GM18909 (cell line): ENCODE measurements around the gene SV2B.

ENCODE experiments used
- ATAC-seq: cut with Tn5 transposase; IDR thresholded peaks from one replicate; pipeline ENCODE4 v1.9.1; 2021; ENCODE audit warnings: mild to moderate bottlenecking; ENCODE audit not compliant: unreplicated experiment, poor library complexity

SV2B gene

DNA sequence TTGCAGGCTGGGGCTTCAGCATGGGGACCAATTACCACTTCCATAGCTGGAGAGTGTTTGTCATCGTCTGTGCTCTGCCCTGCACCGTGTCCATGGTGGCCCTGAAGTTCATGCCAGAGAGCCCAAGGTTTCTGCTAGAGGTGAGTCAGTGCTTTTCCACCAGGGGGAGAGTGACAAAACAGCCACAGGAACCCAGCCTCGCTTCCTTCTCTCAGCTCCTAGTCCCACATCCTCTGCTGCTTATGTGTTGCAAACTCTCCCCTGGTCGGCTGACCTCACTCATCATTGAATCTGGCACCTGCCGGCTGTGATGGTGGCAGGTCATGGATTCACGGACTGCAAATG, 158.3 kb downstream of the SV2B start:
- ATAC-seq, result no peak

DNA sequence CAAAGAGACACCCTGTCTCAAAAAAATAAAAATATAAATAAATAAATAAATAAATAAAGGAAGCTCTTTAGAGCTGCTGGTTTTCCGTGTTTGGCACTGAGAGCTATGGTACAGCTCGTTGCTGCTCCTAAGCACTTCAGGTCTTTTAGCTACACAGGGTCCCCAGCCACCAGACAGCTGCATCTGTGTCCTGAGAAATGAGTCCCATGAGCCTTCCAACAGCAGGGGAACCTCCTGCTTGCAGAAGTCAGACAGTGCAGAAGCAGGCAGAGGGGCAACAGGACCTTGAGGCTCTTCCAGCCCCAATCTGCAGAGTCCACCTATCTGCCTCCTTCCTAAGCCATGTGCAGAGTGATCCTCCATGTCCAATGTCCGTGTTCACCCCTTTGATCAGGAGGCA, 159.0 kb downstream of the SV2B start:
- ATAC-seq, result no peak

DNA sequence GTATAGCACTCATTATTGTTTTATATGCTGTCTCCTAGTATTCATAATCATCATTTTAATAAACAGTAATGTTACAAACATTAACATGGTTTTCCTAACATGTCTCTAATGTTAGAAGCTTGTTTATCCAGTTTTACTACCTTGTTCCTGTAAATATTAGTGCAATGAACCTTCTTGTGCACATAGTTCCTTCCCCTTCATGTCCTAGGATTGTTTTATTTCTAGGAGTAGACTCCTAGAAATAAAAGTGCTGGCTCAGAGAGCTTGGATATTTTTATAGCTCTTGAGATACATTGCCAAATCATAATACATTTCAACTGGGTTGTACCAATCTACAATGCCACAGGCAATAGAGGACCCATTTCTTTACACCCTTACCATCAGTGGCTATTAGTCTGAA, 161.3 kb downstream of the SV2B start:
- ATAC-seq, result no peak

DNA sequence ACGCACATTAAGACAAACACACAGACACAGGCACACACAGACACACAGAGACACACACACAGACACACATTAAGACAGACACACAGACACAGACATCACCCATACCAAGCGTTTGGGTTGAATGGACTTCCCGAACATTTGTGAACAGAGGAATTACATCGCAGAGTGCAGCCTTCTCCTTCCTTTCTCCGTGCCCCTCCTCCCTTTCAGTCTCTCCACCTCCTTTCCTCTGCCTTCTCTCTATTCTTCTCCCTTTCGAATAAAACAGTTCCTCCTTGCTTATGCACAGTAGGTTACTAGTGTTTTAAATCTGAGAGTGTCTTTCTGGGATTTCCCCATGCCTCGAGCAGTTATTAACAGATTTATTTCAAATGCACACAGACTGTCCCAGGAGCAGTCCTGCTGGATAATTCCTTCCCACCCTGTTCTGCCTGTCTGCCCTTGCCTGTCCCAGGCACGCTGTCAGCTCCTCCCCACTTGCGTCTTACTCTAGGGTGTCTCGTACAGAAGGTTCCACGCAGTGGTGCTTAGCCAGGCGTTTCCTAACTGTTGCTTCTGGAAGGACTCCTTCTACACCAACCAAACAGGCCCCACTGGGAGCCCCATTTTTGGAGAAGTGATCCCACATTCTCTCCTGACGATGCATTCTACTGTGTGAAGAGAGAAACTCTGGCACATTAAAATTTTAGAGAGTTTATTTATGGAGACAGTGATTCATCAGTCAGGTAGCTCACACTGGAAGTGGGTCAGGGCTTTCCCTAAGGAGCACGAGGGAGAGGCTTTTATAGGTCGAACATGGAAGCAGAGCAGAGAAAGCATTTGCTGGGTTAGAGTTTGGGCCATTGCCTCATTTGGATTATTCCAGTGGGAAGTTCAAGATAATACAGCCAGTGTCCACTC, 163.8 kb downstream of the SV2B start:
- ATAC-seq, result no peak

DNA sequence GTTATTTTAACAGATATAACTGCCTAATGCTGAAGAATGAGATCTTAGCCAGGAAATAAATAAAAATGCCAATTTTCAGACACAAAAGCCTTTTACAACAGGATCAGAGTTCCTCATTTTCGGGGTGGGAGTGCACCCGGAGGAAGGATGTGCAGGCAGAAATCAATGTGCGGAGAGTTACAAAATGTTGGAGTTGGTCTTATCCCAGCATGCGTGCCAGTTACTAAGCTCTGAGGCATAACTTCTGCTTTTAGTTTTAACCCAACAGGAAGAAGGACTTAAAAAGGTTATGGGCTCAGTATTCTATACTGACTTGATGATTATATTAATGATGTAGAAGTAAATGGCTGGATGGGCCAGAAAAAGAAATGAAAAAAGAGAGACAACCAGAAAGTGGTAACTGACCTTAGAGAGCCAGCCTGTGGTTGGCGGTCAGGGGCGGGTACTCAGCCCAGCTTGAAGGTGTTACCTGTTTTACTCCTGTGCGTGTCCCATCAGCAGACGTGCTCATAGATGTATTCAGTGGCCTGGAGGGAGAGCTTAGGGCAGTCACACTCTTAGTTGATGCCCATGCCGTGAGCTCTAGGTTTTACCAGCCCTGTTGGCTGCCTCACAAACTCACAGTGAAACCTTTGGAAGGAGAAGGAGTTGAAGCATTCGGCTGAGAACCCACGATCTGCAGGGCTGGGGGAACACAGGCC, 164.7 kb downstream of the SV2B start:
- no peak for ATAC-seq

DNA sequence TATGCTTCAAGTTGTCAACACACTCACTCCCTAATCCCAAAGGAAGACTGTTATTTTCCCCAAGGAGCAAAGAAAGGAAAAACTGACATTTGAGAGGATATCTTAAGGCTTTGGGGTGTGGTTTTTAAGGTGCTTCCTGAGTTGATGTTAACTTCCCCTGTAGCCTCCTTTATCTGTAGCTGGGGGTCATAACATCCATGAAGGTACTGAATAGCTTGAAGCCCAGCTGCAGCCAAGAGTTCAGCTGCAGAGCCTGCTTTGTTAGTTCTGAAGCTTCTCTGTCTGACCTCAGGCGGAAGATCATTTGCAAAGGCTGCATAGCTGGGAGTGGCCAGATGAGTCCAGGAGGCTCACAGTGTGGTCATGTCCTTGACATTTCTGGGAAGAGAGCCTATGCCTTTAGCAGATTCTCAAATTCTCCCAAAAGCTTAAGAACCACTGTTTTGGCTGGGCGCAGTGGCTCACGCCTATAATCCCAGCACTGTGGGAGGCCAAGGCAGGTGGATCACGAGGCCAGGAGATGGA, 165.4 kb downstream of the SV2B start:
- ATAC-seq, result no peak

DNA sequence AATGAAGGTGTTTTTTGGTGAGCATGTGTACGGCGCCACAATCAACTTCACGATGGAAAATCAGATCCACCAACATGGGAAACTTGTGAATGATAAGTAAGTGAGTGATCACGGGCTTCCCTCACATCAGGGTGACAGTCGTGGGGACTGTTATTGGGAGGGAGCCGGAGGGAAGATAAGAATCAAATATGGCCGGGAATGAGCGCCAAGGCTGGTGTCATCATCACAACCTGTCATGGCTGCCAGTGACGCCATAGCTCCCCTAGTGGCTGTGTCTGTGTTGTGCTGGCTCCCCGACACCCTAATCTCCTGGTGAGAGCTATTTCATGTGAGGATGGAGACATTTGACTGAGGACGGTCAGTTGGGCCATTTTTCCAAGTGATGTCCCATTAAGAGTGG, 168.5 kb downstream of the SV2B start:
- no peak for ATAC-seq

DNA sequence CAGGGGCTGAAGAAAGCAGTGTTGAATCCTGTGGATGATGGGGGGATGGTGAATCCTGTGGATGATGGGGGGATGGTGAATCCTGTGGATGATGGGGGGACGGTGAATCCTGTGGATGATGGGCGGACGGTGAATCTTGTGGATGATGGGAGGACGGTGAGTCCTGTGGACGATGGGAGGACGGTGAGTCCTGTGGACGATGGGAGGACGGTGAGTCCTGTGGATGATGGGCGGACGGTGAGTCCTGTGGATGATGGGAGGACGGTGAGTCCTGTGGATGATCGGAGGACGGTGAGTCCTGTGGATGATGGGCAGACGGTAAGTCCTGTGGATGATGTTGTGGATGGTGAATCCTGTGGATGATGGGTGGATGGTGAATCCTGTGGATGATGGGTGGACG, 170.7 kb downstream of the SV2B start:
- no peak for ATAC-seq

DNA sequence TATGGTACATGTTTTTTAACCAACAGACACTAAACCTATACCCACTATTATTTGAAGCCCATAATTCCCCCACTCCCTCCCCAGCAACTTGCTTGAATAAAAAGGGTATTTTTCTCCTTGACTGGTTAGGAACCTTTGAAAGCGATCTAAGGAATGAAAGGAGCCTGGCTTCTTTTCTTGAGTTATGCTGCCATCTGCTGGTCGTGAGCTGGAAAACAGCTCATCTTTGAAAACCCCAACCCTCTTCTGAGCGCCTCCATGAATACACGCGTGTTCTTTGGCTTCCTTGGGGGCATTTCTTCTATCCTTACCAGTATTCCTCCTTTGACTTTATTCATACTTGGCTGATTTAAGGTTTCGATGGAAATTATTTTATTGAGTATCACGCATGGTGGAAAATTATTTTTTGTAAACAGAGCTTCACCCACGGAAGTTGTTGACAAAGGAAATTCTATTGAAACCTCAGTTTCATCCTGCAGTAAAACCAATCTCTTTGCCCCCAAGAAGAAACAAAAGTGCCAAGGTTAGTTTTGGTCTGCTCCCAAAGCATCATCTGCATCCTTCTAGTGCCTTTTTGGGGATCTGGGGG, 171.6 kb downstream of the SV2B start:
- no peak for ATAC-seq

DNA sequence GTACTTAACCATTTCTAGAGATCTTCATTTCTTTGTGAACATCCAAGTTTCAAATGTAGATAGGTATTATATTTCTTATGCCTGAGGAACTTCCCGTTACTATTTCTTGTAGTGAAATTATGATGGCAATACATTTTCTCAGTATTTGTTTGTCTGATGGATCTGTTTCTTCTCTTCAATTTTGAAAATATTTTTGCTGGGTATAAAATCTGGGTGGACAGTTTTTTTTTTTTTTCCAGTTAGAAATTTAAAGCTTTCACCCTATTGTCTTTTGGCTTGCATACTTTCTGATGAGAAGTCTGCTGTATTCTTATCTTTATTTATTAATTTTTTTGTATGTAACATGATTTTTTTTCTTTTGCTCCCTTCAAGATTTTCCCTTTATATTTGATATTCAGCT, 175.8 kb downstream of the SV2B start:
- no peak for ATAC-seq

DNA sequence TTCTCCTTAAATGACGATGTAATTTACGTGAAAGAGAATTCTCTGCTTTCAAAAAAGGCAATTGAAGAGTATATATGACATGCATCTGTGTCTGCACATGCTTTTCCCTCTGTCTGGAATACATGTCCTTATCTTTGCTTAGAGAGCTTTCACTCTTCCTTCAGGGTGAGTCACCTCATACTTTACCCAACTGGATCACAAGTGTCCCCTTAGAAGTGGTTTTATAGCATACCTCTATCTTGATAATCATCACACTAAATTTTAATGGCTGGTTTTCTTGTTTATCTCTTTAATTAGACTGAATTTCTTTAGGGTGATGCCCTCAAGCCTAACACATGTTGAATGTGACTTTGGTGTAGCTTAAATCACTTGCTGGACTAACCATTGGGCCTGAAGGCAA, 178.9 kb downstream of the SV2B start:
- ATAC-seq, result no peak

DNA sequence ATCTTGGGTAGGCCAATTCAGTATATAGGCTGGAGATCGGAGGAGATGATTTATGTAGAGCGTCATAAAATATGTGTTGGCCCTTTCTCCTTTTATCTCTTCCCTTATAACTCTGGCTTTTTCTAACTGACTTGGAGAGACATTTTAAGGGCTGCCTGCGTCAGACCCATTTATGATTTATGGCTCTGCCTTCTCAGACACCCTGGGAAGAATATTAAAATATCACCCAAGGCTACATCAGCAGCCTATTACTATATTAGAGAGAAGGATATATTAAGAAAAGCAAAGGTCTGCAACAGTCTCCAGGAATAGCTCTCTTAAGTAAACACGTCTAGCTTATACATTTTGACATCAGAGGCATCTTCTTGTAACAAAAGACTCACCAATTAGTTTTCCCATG, 179.4 kb downstream of the SV2B start:
- ATAC-seq, result no peak

DNA sequence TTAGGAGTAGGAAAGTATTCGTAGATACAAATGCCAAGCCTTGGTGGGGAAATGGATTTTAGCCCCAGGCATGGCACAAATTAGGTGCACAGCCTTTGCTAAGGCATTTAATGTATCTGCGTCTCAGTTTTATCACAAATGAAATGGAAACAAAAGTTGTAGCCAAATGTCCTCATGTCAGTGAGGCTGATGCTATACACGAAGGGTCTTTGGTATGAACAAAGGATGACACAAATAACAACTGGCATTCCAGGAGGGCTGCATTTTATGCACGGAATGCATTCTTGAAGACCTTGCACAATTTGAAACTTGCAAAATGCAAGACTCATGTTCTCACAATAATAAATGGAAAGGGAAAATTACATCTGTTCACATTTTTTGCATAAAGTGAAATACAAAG, 181.9 kb downstream of the SV2B start:
- no peak for ATAC-seq

DNA sequence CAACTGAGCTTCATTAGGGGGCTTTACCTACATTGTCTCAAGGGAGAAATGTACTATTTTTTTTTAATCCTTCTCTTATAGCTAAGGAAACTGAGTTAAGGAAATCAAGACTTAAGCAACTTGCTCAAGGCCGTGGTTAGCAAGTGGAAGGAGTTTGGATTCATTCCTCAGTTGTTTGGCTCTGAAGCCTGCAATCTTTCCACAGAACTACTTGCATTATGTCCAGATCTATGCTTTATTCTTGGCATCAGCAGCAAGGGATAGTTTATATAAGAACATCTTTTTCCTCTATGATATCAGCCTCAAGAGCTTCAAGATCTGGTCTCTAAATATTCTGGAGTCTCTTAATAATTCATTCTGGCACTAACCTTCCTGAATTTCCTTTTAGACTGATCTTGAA, 182.4 kb downstream of the SV2B start:
- ATAC-seq, result no peak

DNA sequence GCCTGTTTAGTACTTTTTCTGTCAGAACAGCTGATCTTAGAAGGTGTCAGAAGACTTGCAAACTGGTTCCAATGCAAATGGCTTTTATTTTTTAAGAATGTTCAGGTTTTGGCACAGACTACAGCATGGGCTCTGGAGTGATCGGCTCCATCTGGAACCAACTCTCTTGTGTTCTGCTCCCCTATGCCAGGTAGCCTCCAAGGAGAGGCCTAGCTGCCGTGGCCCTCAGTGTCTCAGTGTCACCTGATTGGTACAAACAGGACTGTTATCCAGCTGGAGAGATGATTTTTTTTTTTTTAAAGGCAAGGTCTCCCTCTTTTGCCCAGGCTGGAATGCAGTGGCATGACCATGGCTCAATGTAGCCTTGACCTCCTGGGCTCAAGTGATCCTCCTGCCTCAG, 183.1 kb downstream of the SV2B start:
- no peak for ATAC-seq

DNA sequence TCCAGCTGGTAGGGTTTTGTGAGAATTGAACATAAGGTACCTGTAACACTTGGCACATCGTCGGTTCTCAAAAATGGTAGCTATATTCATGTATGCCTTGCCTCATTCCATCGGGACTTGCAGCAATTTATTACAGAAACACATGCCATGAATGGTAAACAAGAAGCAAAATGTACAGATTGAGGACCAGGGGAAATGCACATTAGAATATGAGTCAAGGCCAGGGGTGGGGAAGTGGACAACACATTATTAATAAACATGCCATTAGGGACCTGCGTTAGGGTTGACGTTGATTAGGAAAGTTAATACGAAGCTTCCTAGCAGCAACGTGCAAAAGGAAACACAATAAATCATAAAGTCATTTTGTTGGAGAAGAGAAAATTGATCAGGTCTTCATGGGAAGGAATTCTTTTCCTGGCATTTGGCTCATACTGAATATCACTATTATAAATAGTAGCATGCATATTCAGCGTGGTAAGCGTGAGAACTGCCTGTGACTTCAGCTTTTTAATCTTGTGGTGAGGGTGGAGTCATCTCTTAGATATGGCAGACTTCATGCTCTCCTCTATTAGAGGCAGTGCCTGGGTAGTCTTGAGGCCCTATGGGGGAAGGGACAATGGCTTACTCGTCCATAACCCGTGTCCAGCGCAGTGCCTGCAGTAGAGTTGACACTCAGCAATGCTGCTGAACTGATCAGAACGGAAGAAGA, 184.9 kb downstream of the SV2B start:
- no peak for ATAC-seq

DNA sequence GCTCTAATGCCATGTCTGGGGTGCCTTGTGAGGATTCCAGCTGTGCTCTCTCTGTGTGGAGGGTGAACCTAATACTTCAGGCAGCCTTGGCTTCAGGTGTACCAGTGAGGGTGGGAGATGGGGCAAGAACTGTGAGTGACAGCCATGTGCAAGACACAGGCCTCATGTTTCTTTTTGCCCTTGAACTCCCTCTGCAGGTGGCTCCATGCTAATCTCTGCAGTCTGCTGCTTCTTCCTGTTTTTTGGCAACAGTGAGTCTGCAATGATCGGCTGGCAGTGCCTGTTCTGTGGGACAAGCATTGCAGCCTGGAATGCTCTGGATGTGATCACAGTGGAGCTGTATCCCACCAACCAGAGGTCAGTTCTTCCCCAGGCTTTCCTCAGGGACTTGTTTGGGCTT, 189.3 kb downstream of the SV2B start:
- ATAC-seq, result no peak

DNA sequence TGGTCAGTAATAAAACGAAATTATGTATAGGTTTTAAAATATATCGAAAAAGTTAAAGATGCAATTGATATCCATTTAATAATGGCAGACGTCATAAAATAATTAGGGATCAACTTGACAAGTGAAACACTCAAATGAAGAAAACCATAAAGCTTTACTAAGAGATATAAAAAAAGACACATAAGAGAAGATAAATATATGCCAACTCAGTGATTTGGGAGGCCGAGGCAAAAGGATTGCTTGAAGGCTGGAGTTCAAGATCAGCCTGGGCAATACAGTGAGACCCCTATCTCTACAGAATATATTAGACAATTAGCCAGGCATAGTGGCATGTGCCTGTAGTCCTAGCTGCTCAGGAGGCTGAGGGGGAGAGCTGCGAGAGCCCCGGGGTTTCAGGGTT, 190.5 kb downstream of the SV2B start:
- ATAC-seq, result no peak

DNA sequence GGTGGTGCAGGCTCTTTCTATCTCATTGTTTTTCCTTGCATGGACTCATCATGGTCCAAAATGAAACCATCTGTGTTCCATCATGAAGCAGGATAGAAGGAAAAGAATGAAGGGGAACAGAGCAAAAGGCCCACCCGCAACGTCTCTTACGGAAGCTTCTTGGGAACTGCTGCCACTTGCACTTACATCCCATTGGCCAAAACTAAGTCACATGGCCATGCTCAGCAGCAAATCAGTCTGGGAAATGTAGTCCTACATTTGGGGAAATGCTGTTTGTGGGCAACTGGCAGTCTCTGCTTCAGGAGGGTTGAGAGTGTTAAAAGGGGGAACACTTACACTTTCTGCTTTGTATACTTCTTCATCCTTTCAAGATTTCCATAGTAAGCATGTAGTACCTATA, 191.6 kb downstream of the SV2B start:
- ATAC-seq, result no peak

DNA sequence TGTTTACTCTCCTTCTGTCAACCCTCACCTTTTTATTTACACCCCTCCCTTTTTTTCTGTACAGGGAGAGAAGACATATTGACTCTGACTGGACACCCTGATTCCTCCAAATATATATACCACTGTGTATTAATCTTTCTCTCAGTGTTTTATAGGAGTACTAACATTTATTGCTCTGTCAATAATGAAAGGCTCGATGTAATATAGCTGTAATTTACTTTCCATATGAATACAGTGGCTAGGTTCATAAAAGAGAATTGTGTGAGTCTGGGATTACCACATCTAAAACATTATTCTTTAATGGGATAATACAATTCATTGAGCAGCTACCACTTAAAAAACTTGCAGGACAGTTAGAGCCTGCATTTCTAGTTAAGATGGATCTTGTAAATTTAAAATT, 194.3 kb downstream of the SV2B start:
- ATAC-seq, result no peak

DNA sequence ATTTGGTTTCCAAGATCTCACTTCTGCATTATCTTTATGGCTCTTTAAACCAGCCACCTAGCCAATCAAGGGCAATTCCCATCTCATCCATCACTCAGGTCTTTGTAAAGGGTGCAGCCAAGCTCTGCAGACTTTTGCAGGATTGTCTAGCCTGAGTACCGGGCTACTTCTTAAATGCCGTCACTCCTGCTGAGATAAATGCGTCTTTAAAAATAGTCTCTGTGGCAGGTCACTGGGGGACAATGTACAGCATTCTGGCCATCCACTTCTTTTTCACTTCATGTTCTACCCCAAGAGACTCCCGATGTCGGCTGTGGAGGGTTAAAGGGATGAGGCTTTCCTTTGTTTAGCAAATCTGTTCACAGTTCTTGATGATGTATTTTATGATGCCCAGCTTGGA, 194.7 kb downstream of the SV2B start:
- no peak for ATAC-seq
